HCT116 (cell line): ENCODE results near the gene GRM8. TPM values are rescaled to one million over a fixed set of nuclear protein-coding genes. Genes with fewer than 3 reads are reported as not detected.

Experiments used
- ATAC-seq: fragments of 200-7000 bp; cut with Tn5 transposase; 2 replicates; pipeline ENCODE4 v1.9.1; 2020; ENCODE audit warnings: mild to moderate bottlenecking, moderate library complexity
- BruUV-seq: library from RNA; stranded (reverse); fragments of 400-500 nt; replicated peaks from 2 replicates; lab custom pipeline; 2021; lab: Mats Ljungman, UMichigan
- CTCF ChIA-PET: fragments of 300-600 bp; sonication (Branson Sonifier 250); formaldehyde crosslinking; loops from one replicate; lab custom pipeline; 2021; ENCODE audit warnings: antibody characterized with exemption; lab: Charles Lee
- POLR2A ChIA-PET: fragments of 300-600, 350-600 bp; sonication (Branson Sonifier 250); formaldehyde crosslinking; loops from one replicate; lab custom pipeline; 2021; ENCODE audit warnings: antibody characterized with exemption; lab: Charles Lee
- RAD21 ChIA-PET, 2 experiments: fragments of 300-600 bp; sonication (Branson Sonifier 250); formaldehyde crosslinking; loops; one replicate each; lab custom pipeline; 2023; ENCODE audit warnings: low total read pairs in 2 of 2; ENCODE audit not compliant: uncharacterized antibody in 2 of 2, unreplicated experiment in 2 of 2, low non-redundant PET in 1 of 2; lab: Charles Lee
- DNase-seq: peaks from one replicate; pipeline ENCODE4 v3.0.0-alpha.2; 2010; ENCODE audit warnings: low read depth, low spot score
- H2AFZ ChIP-seq: fragments of 200-600 bp; shearing (Covaris generic), sonication (generic); 2 replicates; pipeline ENCODE4 v1.6.1; 2017; ENCODE audit warnings: low read depth, mixed run types, mixed read lengths, antibody characterized with exemption, low read length; ENCODE audit not compliant: poor library complexity, severe bottlenecking
- H3K27ac ChIP-seq: 2 replicates; pipeline ENCODE4 v1.5.1; 2012; ENCODE audit warnings: low read depth, low read length
- H3K27me3 ChIP-seq: fragments of 200-600 bp; sonication (generic); 2 replicates; pipeline ENCODE4 v1.6.1; 2016; ENCODE audit warnings: mixed run types, low read length, mixed read lengths; ENCODE audit not compliant: insufficient read depth
- H3K36me3 ChIP-seq, 2 experiments: fragments of 200-500 bp in 1 of 2; fragments of 200-600 bp in 1 of 2; sonication (Bioruptor generic) in 1 of 2; sonication (generic) in 1 of 2; 2 replicates each; pipeline versions ENCODE4 v1.5.1 to v1.6.1; 2014 to 2016; ENCODE audit warnings: low read length in 2 of 2, inconsistent platforms in 1 of 2, mixed read lengths in 1 of 2, mixed run types in 1 of 2; ENCODE audit not compliant: insufficient read depth in 2 of 2, control insufficient read depth in 1 of 2
- H3K4me1 ChIP-seq, 2 experiments: fragments of 200-600 bp in 1 of 2; sonication (generic) in 1 of 2; 2 replicates each; pipeline versions ENCODE4 v1.5.1 to v1.6.1; 2012 to 2017; ENCODE audit warnings: low read length in 2 of 2, inconsistent platforms in 1 of 2, mild to moderate bottlenecking in 1 of 2, mixed read lengths in 1 of 2, mixed run types in 1 of 2, moderate library complexity in 1 of 2; ENCODE audit not compliant: insufficient read depth in 2 of 2, control insufficient read depth in 1 of 2
- H3K4me2 ChIP-seq: fragments of 200-600 bp; sonication (generic); 2 replicates; pipeline ENCODE4 v1.6.1; 2017; ENCODE audit warnings: mixed run types, low read length, mixed read lengths
- H3K4me3 ChIP-seq, 2 experiments: fragments of 200-600 bp in 1 of 2; sonication (generic) in 1 of 2; replicated peaks in 1 of 2; 2 replicates each; pipeline ENCODE4 v1.5.1; 2011 to 2016; ENCODE audit warnings: low read length in 2 of 2, control low read depth in 1 of 2, low read depth in 1 of 2, mild to moderate bottlenecking in 1 of 2, mixed read lengths in 1 of 2, mixed run types in 1 of 2
- H3K79me2 ChIP-seq: fragments of 200-600 bp; sonication (generic); 2 replicates; pipeline ENCODE4 v1.6.1; 2017; ENCODE audit warnings: mild to moderate bottlenecking, mixed run types, low read length, moderate library complexity, mixed read lengths; ENCODE audit not compliant: insufficient read depth
- H3K9ac ChIP-seq: fragments of 200-600 bp; sonication (generic); 2 replicates; pipeline ENCODE4 v1.6.1; 2016; ENCODE audit warnings: low read length, mixed read lengths
- H3K9me2 ChIP-seq: fragments of 200-600 bp; sonication (generic), shearing (Covaris generic); 2 replicates; pipeline ENCODE4 v1.6.1; 2017; ENCODE audit warnings: mixed run types, mild to moderate bottlenecking, moderate library complexity; ENCODE audit not compliant: insufficient read depth
- H3K9me3 ChIP-seq, 2 experiments: fragments of 200-500 bp in 1 of 2; fragments of 200-600 bp in 1 of 2; sonication (Bioruptor generic) in 1 of 2; sonication (generic) in 1 of 2; 2 replicates each; pipeline ENCODE4 v1.6.1; 2014 to 2017; ENCODE audit warnings: low read length in 2 of 2, mixed read lengths in 2 of 2, inconsistent platforms in 1 of 2, low read depth in 1 of 2, mild to moderate bottlenecking in 1 of 2, mixed run types in 1 of 2, moderate library complexity in 1 of 2; ENCODE audit not compliant: control insufficient read depth in 1 of 2, insufficient read depth in 1 of 2
- H4K20me1 ChIP-seq: fragments of 200-600 bp; sonication (generic), shearing (Covaris generic); 2 replicates; pipeline ENCODE4 v1.6.1; 2017; ENCODE audit warnings: mixed run types, mild to moderate bottlenecking, moderate library complexity; ENCODE audit not compliant: insufficient read depth
- CTCF ChIP-seq, 3 experiments: fragments of 200-600 bp in 1 of 3; sonication (generic) in 1 of 3; IDR thresholded peaks in 2 of 3; conservative IDR thresholded peaks in 1 of 3; 2 replicates each; pipeline ENCODE4 v1.5.1; 2012 to 2017; ENCODE audit warnings: low read depth in 2 of 3, low read length in 2 of 3, antibody characterized with exemption in 1 of 3, borderline replicate concordance in 1 of 3, control low read depth in 1 of 3, mild to moderate bottlenecking in 1 of 3, mixed read lengths in 1 of 3, mixed run types in 1 of 3, moderate library complexity in 1 of 3; ENCODE audit not compliant: insufficient read depth in 1 of 3
- EGR1 ChIP-seq: IDR thresholded peaks from 2 replicates; pipeline ENCODE4 v1.6.1; 2012; ENCODE audit warnings: low read depth
- EZH2 ChIP-seq: fragments of 200-600 bp; sonication (generic); IDR thresholded peaks from 2 replicates; pipeline ENCODE4 v1.6.1; 2017; ENCODE audit warnings: antibody characterized with exemption, mixed run types
- EZH2phosphoT487 ChIP-seq: fragments of 200-600 bp; IDR thresholded peaks from 2 replicates; pipeline ENCODE4 v1.6.1; 2018; ENCODE audit warnings: antibody characterized with exemption, borderline replicate concordance
- FOSL1 ChIP-seq: IDR thresholded peaks from 2 replicates; pipeline ENCODE4 v1.6.1; 2012; ENCODE audit warnings: low read depth
- RAD21 ChIP-seq: IDR thresholded peaks from 2 replicates; pipeline ENCODE4 v1.6.1; 2012; ENCODE audit warnings: low read depth, mild to moderate bottlenecking
- SIN3A ChIP-seq: IDR thresholded peaks from 2 replicates; pipeline ENCODE4 v1.6.1; 2012; ENCODE audit warnings: low read depth
- YY1 ChIP-seq: IDR thresholded peaks from 2 replicates; pipeline ENCODE4 v1.6.1; 2011; ENCODE audit warnings: low read length, low read depth, moderate library complexity, mild to moderate bottlenecking; ENCODE audit not compliant: insufficient replicate concordance; ENCODE audit errors: extremely low read depth
- intact Hi-C: fragments of 100-400 bp; cut with micrococcal nuclease; formaldehyde crosslinking; loops from 2 replicates; pipeline ENCODE4 v1.10.0; 2022
- total RNA-seq: library from RNA; stranded (reverse); gene quantifications from one replicate; pipeline ENCODE4 v1.2.1, GENCODE V29; 2021; ENCODE audit not compliant: unreplicated experiment
- TF ChIP-seq, protein P1 (sequence below): IDR thresholded peaks from 2 replicates; pipeline ENCODE4 v1.6.1; 2011; ENCODE audit warnings: mild to moderate bottlenecking, low read length, moderate library complexity; ENCODE audit not compliant: insufficient replicate concordance; ENCODE audit errors: extremely low read depth

GRM8 gene
- total RNA-seq, 1 experiment from 2014 or later, result 0.05 TPM

DNA sequence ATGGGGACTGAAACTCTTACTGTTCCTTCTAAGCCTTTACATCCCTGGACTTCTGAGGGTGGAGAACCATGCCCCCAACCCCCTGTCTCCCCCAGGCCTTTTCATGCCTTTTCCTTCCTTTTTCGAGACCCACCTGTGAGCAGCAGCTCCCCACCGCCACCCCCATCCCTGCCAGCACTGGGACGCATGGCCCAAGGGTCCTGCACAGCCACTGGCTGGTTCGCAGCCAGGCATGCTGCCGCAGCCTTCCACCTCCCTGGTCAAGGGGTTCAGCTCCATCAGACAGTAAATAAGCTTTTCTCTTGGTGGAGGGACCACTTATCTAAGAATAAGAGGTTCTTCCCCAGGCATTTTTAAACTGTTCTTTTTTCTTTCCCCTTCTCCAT lies 584.4 kb downstream of the GRM8 start:
- ATAC-seq, result no peak
- intact Hi-C loops, result no loop called here
- Histone ChIP-seq H3K27me3 (no peaks in the 10 kb centered on the region), H3K4me1 (no peaks in the 10 kb centered on the region), H3K9me3 (no peaks in the 10 kb centered on the region), H3K9ac (no peak overlapping the region), H2AFZ (no peak overlapping the region), H3K4me3 (no peak overlapping the region), H3K4me2 (no peak overlapping the region), H3K79me2 (no peaks in the 10 kb centered on the region), H3K27ac (no peak overlapping the region), H3K9me2 (no peaks in the 10 kb centered on the region), H3K36me3 (no peaks in the 10 kb centered on the region), H4K20me1 (no peaks in the 10 kb centered on the region)
- ChIA-PET RAD21 (no interaction called here), CTCF (no interaction called here), POLR2A (no interaction called here)
- BruUV-seq, result no TSS peak
- TF ChIP-seq, protein P1, sequence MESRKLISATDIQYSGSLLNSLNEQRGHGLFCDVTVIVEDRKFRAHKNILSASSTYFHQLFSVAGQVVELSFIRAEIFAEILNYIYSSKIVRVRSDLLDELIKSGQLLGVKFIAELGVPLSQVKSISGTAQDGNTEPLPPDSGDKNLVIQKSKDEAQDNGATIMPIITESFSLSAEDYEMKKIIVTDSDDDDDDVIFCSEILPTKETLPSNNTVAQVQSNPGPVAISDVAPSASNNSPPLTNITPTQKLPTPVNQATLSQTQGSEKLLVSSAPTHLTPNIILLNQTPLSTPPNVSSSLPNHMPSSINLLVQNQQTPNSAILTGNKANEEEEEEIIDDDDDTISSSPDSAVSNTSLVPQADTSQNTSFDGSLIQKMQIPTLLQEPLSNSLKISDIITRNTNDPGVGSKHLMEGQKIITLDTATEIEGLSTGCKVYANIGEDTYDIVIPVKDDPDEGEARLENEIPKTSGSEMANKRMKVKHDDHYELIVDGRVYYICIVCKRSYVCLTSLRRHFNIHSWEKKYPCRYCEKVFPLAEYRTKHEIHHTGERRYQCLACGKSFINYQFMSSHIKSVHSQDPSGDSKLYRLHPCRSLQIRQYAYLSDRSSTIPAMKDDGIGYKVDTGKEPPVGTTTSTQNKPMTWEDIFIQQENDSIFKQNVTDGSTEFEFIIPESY, result no peak
- TF ChIP-seq FOSL1 (no peak), RAD21 (no peak), EZH2phosphoT487 (no peak), SIN3A (no peak), EGR1 (no peak), YY1 (no peak), CTCF (IDR thresholded peaks at IDR 0.05 in 2 of 3, conservative IDR thresholded peaks at IDR 0.05 in 1 of 3; ENCODE audit: borderline replicate concordance in 1 of 3, insufficient read depth in 1 of 3, low read depth in 2 of 3, low read length in 2 of 3) (no peak), EZH2 (no peak)
- no peak for DNase-seq
